A549 (cell line): ENCODE measurements around the gene ELMOD1. TPM values are rescaled to one million over a fixed set of nuclear protein-coding genes. Genes with fewer than 3 reads are reported as not detected.
A peak's percentile ranks its signal among the peaks of the same experiment; 100 is the strongest.

Experiments used
- ATAC-seq, 2 experiments: fragments of 200-7000 bp in 1 of 2; fragments of >200 bp in 1 of 2; cut with Nextera tagmentation in 1 of 2; cut with Tn5 transposase in 1 of 2; 3 replicates each; pipeline versions ENCODE4 v1.8.0 to v1.9.1; 2018 to 2020; ENCODE audit warnings: mild to moderate bottlenecking in 1 of 2, moderate library complexity in 1 of 2
- CTCF ChIA-PET: fragments of 300-600 bp; sonication (Branson Sonifier 250); formaldehyde crosslinking; extraction: SDS; loops from one replicate; lab custom pipeline; 2021; ENCODE audit warnings: antibody characterized with exemption, inconsistent platforms; lab: Yijun Ruan, JAX
- POLR2A ChIA-PET: fragments of 350-600 bp; formaldehyde crosslinking; extraction: SDS; loops from one replicate; lab custom pipeline; 2021; ENCODE audit warnings: antibody characterized with exemption, inconsistent platforms; lab: Yijun Ruan, JAX
- DNase-seq, 2 experiments: peaks; one replicate each; pipeline versions ENCODE4 v3.0.0 to v3.0.0-alpha.2; 2011 to 2016; ENCODE audit warnings: low read depth in 1 of 2, low spot score in 1 of 2
- FAIRE-seq: peaks from 2 replicates; lab custom pipeline; 2011; peaks lifted over from hg19 to GRCh38; lab: Jason Lieb, UNC
- H3K27ac ChIP-seq, 2 experiments: fragments of >200 bp; sonication (Bioruptor Twin); formaldehyde crosslinking; 3 replicates each; pipeline ENCODE4 v1.5.1; 2016 to 2017
- H3K4me1 ChIP-seq: fragments of >200 bp; sonication (Bioruptor Twin); formaldehyde crosslinking; 3 replicates; pipeline ENCODE4 v1.6.1; 2016
- H3K4me2 ChIP-seq: fragments of >200 bp; sonication (Bioruptor Twin); formaldehyde crosslinking; 3 replicates; pipeline ENCODE4 v1.6.1; 2016
- H3K4me3 ChIP-seq: fragments of >200 bp; sonication (Bioruptor Twin); formaldehyde crosslinking; 3 replicates; pipeline ENCODE4 v1.5.1; 2016
- H3K9me3 ChIP-seq: fragments of >200 bp; sonication (Bioruptor Twin); formaldehyde crosslinking; 3 replicates; pipeline ENCODE4 v1.6.1; 2016
- BCL3 ChIP-seq: fragments of >200 bp; sonication (Bioruptor Twin); formaldehyde crosslinking; IDR thresholded peaks from 3 replicates; pipeline ENCODE4 v1.6.1; 2016
- BHLHE40 ChIP-seq: IDR thresholded peaks from 2 replicates; pipeline ENCODE4 v1.6.1; 2012; ENCODE audit warnings: low read depth, low read length, inconsistent platforms
- CHD2 ChIP-seq: fragments of 150-350 bp; IDR thresholded peaks from 2 replicates; pipeline ENCODE4 v1.6.1; 2014; ENCODE audit warnings: low read length; ENCODE audit not compliant: partially characterized antibody
- CHD4 ChIP-seq: fragments of 200-600 bp; sonication (generic); IDR thresholded peaks from 2 replicates; pipeline ENCODE4 v1.6.1; 2016; ENCODE audit warnings: antibody characterized with exemption, mild to moderate bottlenecking, borderline replicate concordance
- CTCF ChIP-seq: fragments of >200 bp; sonication (Bioruptor Twin); formaldehyde crosslinking; IDR thresholded peaks from 3 replicates; pipeline ENCODE4 v1.5.1; 2016
- FOXS1 ChIP-seq: fragments of 250-450 bp; sonication (Bioruptor Pico); IDR thresholded peaks from 2 replicates; pipeline ENCODE4 v1.5.0; 2020; ENCODE audit warnings: mild to moderate bottlenecking, moderate library complexity
- HOXA7 ChIP-seq: fragments of 250-450 bp; sonication (Bioruptor Pico); IDR thresholded peaks from 2 replicates; pipeline ENCODE4 v1.5.0; 2020; ENCODE audit warnings: mild to moderate bottlenecking, moderate library complexity
- HOXB5 ChIP-seq: fragments of 250-450 bp; sonication (Bioruptor Pico); IDR thresholded peaks from 2 replicates; pipeline ENCODE4 v1.5.0; 2020; ENCODE audit warnings: mild to moderate bottlenecking, moderate library complexity
- KDM5A ChIP-seq: fragments of 200-600 bp; sonication (generic); IDR thresholded peaks from 2 replicates; pipeline ENCODE4 v1.6.1; 2016; ENCODE audit warnings: antibody characterized with exemption, mild to moderate bottlenecking
- MAX ChIP-seq: IDR thresholded peaks from 2 replicates; pipeline ENCODE4 v1.6.1; 2012
- MYC ChIP-seq: IDR thresholded peaks from 2 replicates; pipeline ENCODE4 v1.6.1; 2012; ENCODE audit warnings: mild to moderate bottlenecking, inconsistent platforms, low read length, improper control_type of control experiment, borderline replicate concordance
- NFE2L2 ChIP-seq: fragments of 150-350 bp; conservative IDR thresholded peaks from 2 replicates; pipeline ENCODE4 v1.6.1; 2014; ENCODE audit warnings: low read length
- NR3C1 ChIP-seq: fragments of >200 bp; sonication (Bioruptor Twin); formaldehyde crosslinking; IDR thresholded peaks from 3 replicates; pipeline ENCODE4 v1.6.1; 2017
- POLR2A ChIP-seq: IDR thresholded peaks from 2 replicates; pipeline ENCODE4 v1.6.1; 2012; ENCODE audit warnings: mild to moderate bottlenecking, low read length
- RAD21 ChIP-seq, 2 experiments: fragments of >200 bp in 1 of 2; sonication (Bioruptor Twin) in 1 of 2; formaldehyde crosslinking in 1 of 2; IDR thresholded peaks in 1 of 2; conservative IDR thresholded peaks in 1 of 2; 2 replicates in 1 of 2; 3 replicates in 1 of 2; pipeline ENCODE4 v1.6.1; 2012 to 2018; ENCODE audit warnings: inconsistent platforms in 1 of 2
- RFX5 ChIP-seq: fragments of 450-650 bp; IDR thresholded peaks from 2 replicates; pipeline ENCODE4 v1.7.1; 2014; ENCODE audit warnings: antibody characterized with exemption, mild to moderate bottlenecking, moderate library complexity
- USF2 ChIP-seq: fragments of 450-650 bp; IDR thresholded peaks from 2 replicates; pipeline ENCODE4 v1.6.1; 2014; ENCODE audit warnings: antibody characterized with exemption
- ZC3H11A ChIP-seq: fragments of 450-650 bp; IDR thresholded peaks from 2 replicates; pipeline ENCODE4 v1.6.1; 2014; ENCODE audit warnings: antibody characterized with exemption, mild to moderate bottlenecking
- ZNF302 ChIP-seq: fragments of 250-450 bp; sonication (Bioruptor Pico); IDR thresholded peaks from 2 replicates; pipeline ENCODE4 v1.9.0; 2021; ENCODE audit warnings: inconsistent platforms, mild to moderate bottlenecking, moderate library complexity
- WGBS: methylation state at CpG from one replicate; pipeline ENCODE4 v1.1.6; 2017; ENCODE audit errors: missing lambda C conversion rate; 5-methylcytosine and 5-hydroxymethylcytosine counted together
- polyA plus RNA-seq, 4 experiments: library from polyadenylated mRNA; depleted of rRNA in 3 of 4; stranded (reverse); fragments of >200 nt; fragmentation: RNase III in 1 of 4; extraction: RNeasy Plus Mini Kit Qiagen cat#74134 plus additional on column Dnase treatment in 1 of 4; gene quantifications; 2 replicates in 3 of 4; 3 replicates in 1 of 4; pipeline ENCODE4 v1.2.3, GENCODE V29; 2011 to 2017

Gene ELMOD1
- polyA plus RNA-seq, 2 of the 4 experiments (the other 2 are of a cell fraction), result 0.04 to 0.08 TPM

GRCh38 chr11:107646783-107647182 lies 55.8 kb downstream of the ELMOD1 start:
- TF ChIP-seq USF2, result no peak
- TF ChIP-seq KDM5A, result no peak
- no peak for TF ChIP-seq CHD2
- TF ChIP-seq MYC, result no peak
- no peak for TF ChIP-seq HOXB5
- TF ChIP-seq, all 56 proteins: peak for 0
- WGBS, result 92% methylated on average over 2 of the region's 2 CpGs
- ATAC-seq (no peak), DNase-seq (no peak), FAIRE-seq (no peak)
- Histone ChIP-seq H3K4me3 (no peak overlapping the region), H3K9me3 (no peaks in the 10 kb centered on the region), H3K4me2 (no peak overlapping the region), H3K4me1 (no peaks in the 10 kb centered on the region), H3K27ac (no peak overlapping the region)
- ChIA-PET POLR2A (no interaction called here), CTCF (no interaction called here)

GRCh38 chr11:107648242-107648641 lies 57.3 kb downstream of the ELMOD1 start:
- no peak for ATAC-seq
- TF ChIP-seq USF2, result no peak
- TF ChIP-seq MAX, result no peak
- no peak for TF ChIP-seq ZC3H11A
- TF ChIP-seq RFX5, result no peak
- no peak for TF ChIP-seq RAD21 (conservative IDR thresholded peaks at IDR 0.05 in 1 of 2, IDR thresholded peaks at IDR 0.05 in 1 of 2)
- no peak for TF ChIP-seq ZNF302 (CRISPR knock-in tag)
- TF ChIP-seq POLR2A, result no peak
- no peak for TF ChIP-seq NFE2L2
- TF ChIP-seq BHLHE40, result no peak
- TF ChIP-seq HOXA7 (CRISPR knock-in tag), result no peak
- TF ChIP-seq CHD2, result no peak
- no peak for TF ChIP-seq CTCF
- no peak for TF ChIP-seq FOXS1 (CRISPR knock-in tag)
- TF ChIP-seq BCL3, result no peak
- TF ChIP-seq NR3C1, result no peak
- no peak for TF ChIP-seq KDM5A
- CTCF ChIA-PET, result no interaction called here

GRCh38 chr11:107651672-107652071 lies 60.7 kb downstream of the ELMOD1 start:
- Histone ChIP-seq H3K4me2 (no peak overlapping the region), H3K27ac (no peak overlapping the region), H3K4me3 (no peak overlapping the region), H3K4me1 (no peaks in the 10 kb centered on the region), H3K9me3 (no peaks in the 10 kb centered on the region)
- FAIRE-seq, result no peak
- ChIA-PET CTCF (interaction anchor here (0.8 to 1.5 kb wide), 4 partner anchors 10 to 88 kb away, joined by 3 to 4 read pairs (median 3); no protein-coding TSS in a partner anchor), POLR2A (no interaction called here)
- WGBS, result 52% methylated on average over 4 of the region's 4 CpGs
- DNase-seq, result peak; percentile 1 to 3
- ATAC-seq, result no peak
- TF ChIP-seq MYC (no peak), CHD4 (no peak)

More at GRCh38 chr11:107648242-107648641, 57.3 kb downstream of the ELMOD1 start:
- Histone ChIP-seq H3K4me2 (no peak overlapping the region), H3K9me3 (no peaks in the 10 kb centered on the region), H3K4me1 (no peaks in the 10 kb centered on the region), H3K27ac (no peak overlapping the region), H3K4me3 (no peak overlapping the region)
- POLR2A ChIA-PET, result no interaction called here
- DNase-seq, result no peak
- WGBS, result 44% methylated on average over 3 of the region's 3 CpGs
- no peak for FAIRE-seq
